A549 (cell line): ENCODE measurements around the gene COX6B1. TPM values are rescaled to one million over a fixed set of nuclear protein-coding genes. Genes with fewer than 3 reads are reported as not detected.
A peak's percentile ranks its signal among the peaks of the same experiment; 100 is the strongest.

Experiments
- ATAC-seq, 2 experiments: fragments of 200-7000 bp in 1 of 2; fragments of >200 bp in 1 of 2; cut with Nextera tagmentation in 1 of 2; cut with Tn5 transposase in 1 of 2; 3 replicates each; pipeline versions ENCODE4 v1.8.0 to v1.9.1; 2018 to 2020; ENCODE audit warnings: mild to moderate bottlenecking in 1 of 2, moderate library complexity in 1 of 2
- CTCF ChIA-PET: fragments of 300-600 bp; sonication (Branson Sonifier 250); formaldehyde crosslinking; extraction: SDS; loops from one replicate; lab custom pipeline; 2021; ENCODE audit warnings: antibody characterized with exemption, inconsistent platforms; lab: Yijun Ruan, JAX
- POLR2A ChIA-PET: fragments of 350-600 bp; formaldehyde crosslinking; extraction: SDS; loops from one replicate; lab custom pipeline; 2021; ENCODE audit warnings: antibody characterized with exemption, inconsistent platforms; lab: Yijun Ruan, JAX
- DNase-seq, 2 experiments: peaks; one replicate each; pipeline versions ENCODE4 v3.0.0 to v3.0.0-alpha.2; 2011 to 2016; ENCODE audit warnings: low read depth in 1 of 2, low spot score in 1 of 2
- FAIRE-seq: peaks from 2 replicates; lab custom pipeline; 2011; peaks lifted over from hg19 to GRCh38; lab: Jason Lieb, UNC
- H3K27ac ChIP-seq, 2 experiments: fragments of >200 bp; sonication (Bioruptor Twin); formaldehyde crosslinking; 3 replicates each; pipeline ENCODE4 v1.5.1; 2016 to 2017
- H3K4me1 ChIP-seq: fragments of >200 bp; sonication (Bioruptor Twin); formaldehyde crosslinking; 3 replicates; pipeline ENCODE4 v1.6.1; 2016
- H3K4me2 ChIP-seq: fragments of >200 bp; sonication (Bioruptor Twin); formaldehyde crosslinking; 3 replicates; pipeline ENCODE4 v1.6.1; 2016
- H3K4me3 ChIP-seq: fragments of >200 bp; sonication (Bioruptor Twin); formaldehyde crosslinking; 3 replicates; pipeline ENCODE4 v1.5.1; 2016
- H3K9me3 ChIP-seq: fragments of >200 bp; sonication (Bioruptor Twin); formaldehyde crosslinking; 3 replicates; pipeline ENCODE4 v1.6.1; 2016
- CTCF ChIP-seq: fragments of >200 bp; sonication (Bioruptor Twin); formaldehyde crosslinking; IDR thresholded peaks from 3 replicates; pipeline ENCODE4 v1.5.1; 2016
- EHF ChIP-seq: fragments of 250-450 bp; sonication (Bioruptor Pico); IDR thresholded peaks from 2 replicates; pipeline ENCODE4 v1.5.0; 2020; ENCODE audit warnings: mild to moderate bottlenecking
- ESRRA ChIP-seq: fragments of 150-350 bp; IDR thresholded peaks from 2 replicates; pipeline ENCODE4 v1.6.1; 2014; ENCODE audit warnings: mild to moderate bottlenecking, low read length, borderline replicate concordance
- FOXS1 ChIP-seq: fragments of 250-450 bp; sonication (Bioruptor Pico); IDR thresholded peaks from 2 replicates; pipeline ENCODE4 v1.5.0; 2020; ENCODE audit warnings: mild to moderate bottlenecking, moderate library complexity
- HOXB13 ChIP-seq: fragments of 250-450 bp; sonication (Bioruptor Pico); IDR thresholded peaks from 2 replicates; pipeline ENCODE4 v1.5.0; 2020; ENCODE audit warnings: low read depth, mild to moderate bottlenecking, moderate library complexity
- JUN ChIP-seq, 2 experiments: fragments of >200 bp; sonication (Bioruptor Twin); formaldehyde crosslinking; IDR thresholded peaks; 2 replicates in 1 of 2; 3 replicates in 1 of 2; pipeline ENCODE4 v1.6.1; 2016 to 2017
- KDM5A ChIP-seq: fragments of 200-600 bp; sonication (generic); IDR thresholded peaks from 2 replicates; pipeline ENCODE4 v1.6.1; 2016; ENCODE audit warnings: antibody characterized with exemption, mild to moderate bottlenecking
- MAFK ChIP-seq: fragments of 450-650 bp; IDR thresholded peaks from 2 replicates; pipeline ENCODE4 v1.6.1; 2014; ENCODE audit not compliant: partially characterized antibody
- MYC ChIP-seq: IDR thresholded peaks from 2 replicates; pipeline ENCODE4 v1.6.1; 2012; ENCODE audit warnings: mild to moderate bottlenecking, inconsistent platforms, low read length, improper control_type of control experiment, borderline replicate concordance
- PHF8 ChIP-seq: fragments of 200-600 bp; sonication (generic); IDR thresholded peaks from 2 replicates; pipeline ENCODE4 v1.6.1; 2016; ENCODE audit warnings: low read depth, mild to moderate bottlenecking, antibody characterized with exemption, moderate library complexity, borderline replicate concordance
- POLR2AphosphoS2 ChIP-seq: conservative IDR thresholded peaks from 2 replicates; pipeline ENCODE4 v1.6.1; 2012; ENCODE audit warnings: low read length, improper control_type of control experiment, inconsistent platforms
- SREBF2 ChIP-seq: fragments of 450-650 bp; IDR thresholded peaks from 2 replicates; pipeline ENCODE4 v1.6.1; 2014; ENCODE audit warnings: mild to moderate bottlenecking, moderate library complexity
- TP53 ChIP-seq: fragments of 250-450 bp; sonication (Bioruptor Pico); IDR thresholded peaks from 2 replicates; pipeline ENCODE4 v1.5.0; 2021; ENCODE audit warnings: mild to moderate bottlenecking, moderate library complexity
- ZSCAN20 ChIP-seq: fragments of 250-450 bp; sonication (Bioruptor Pico); IDR thresholded peaks from 2 replicates; pipeline ENCODE4 v1.8.0; 2022; ENCODE audit warnings: mild to moderate bottlenecking, moderate library complexity
- WGBS: methylation state at CpG from one replicate; pipeline ENCODE4 v1.1.6; 2017; ENCODE audit errors: missing lambda C conversion rate; 5-methylcytosine and 5-hydroxymethylcytosine counted together
- polyA plus RNA-seq, 4 experiments: library from polyadenylated mRNA; depleted of rRNA in 3 of 4; stranded (reverse); fragments of >200 nt; fragmentation: RNase III in 1 of 4; extraction: RNeasy Plus Mini Kit Qiagen cat#74134 plus additional on column Dnase treatment in 1 of 4; gene quantifications; 2 replicates in 3 of 4; 3 replicates in 1 of 4; pipeline ENCODE4 v1.2.3, GENCODE V29; 2011 to 2017
- TF ChIP-seq, protein P1 (sequence below): fragments of >200 bp; sonication (Bioruptor Twin); formaldehyde crosslinking; IDR thresholded peaks from 3 replicates; pipeline ENCODE4 v1.6.1; 2016
- TF ChIP-seq, protein P2 (sequence below): fragments of >200 bp; sonication (Bioruptor Twin); formaldehyde crosslinking; IDR thresholded peaks from 2 replicates; pipeline ENCODE4 v1.6.1; 2016
- TF ChIP-seq, protein P3 (sequence below): fragments of 250-450 bp; sonication (Bioruptor Pico); IDR thresholded peaks from 2 replicates; pipeline ENCODE4 v1.5.0; 2020; ENCODE audit warnings: low read depth, mild to moderate bottlenecking, moderate library complexity

COX6B1 gene
- polyA plus RNA-seq, 2 of the 4 experiments (the other 2 are of a cell fraction): 749 to 1,260 TPM

DNA sequence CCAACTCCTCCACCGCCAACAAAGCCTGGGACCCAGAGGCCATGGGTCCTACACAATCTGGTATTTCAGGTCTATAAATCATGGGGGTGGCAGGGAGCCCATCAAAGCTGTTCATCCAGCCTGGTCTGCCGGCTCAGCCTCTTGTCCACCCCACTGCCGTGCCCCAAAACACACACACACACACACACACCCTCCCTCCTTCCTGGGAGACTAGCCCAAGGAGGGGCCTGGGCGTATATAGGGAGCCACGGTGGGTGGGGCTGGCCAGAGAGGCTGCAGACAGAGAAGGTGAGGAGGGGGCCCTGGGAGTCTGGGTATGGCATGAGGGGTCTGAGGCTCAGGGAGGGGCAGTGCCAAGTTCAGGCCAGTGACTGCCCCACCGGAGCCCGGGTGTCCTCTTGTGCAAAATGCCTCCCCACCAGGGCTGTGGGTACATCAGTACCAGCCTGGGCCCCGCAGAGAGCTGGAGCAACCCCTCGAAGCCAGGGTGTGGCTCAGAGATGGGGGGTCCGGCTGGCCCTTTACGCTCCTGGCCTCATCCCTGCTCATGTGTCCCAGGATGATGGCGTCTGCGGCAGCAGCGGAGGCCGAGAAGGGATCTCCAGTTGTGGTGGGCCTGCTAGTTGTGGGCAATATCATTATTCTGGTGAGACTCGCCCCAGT lies 18.3 kb downstream of the COX6B1 start, which contains the start of gene UPK1A:
TSS of gene UPK1A (plus strand) at position 267 of the 663 bp plus-strand sequence. CDS start at position 563, 296 bp downstream.
- Histone ChIP-seq H3K4me2 (no peak within 1 kb of the TSS), H3K4me1 (no peaks in the 10 kb centered on the region), H3K27ac (no peak within 1 kb of the TSS)
- peak; percentile 16 to 19; a peak in 3 of 6 replicates for ATAC-seq
- no peak for FAIRE-seq
- CTCF ChIA-PET: interaction anchor here (1.0 to 2.4 kb wide), 7 partner anchors 8 to 314 kb away, joined by 3 to 11 read pairs (median 5); no protein-coding TSS in a partner anchor
- POLR2A ChIA-PET: no interaction called here
- WGBS: 77% methylated on average over 16 of the region's 16 CpGs
- TF ChIP-seq, protein P1, sequence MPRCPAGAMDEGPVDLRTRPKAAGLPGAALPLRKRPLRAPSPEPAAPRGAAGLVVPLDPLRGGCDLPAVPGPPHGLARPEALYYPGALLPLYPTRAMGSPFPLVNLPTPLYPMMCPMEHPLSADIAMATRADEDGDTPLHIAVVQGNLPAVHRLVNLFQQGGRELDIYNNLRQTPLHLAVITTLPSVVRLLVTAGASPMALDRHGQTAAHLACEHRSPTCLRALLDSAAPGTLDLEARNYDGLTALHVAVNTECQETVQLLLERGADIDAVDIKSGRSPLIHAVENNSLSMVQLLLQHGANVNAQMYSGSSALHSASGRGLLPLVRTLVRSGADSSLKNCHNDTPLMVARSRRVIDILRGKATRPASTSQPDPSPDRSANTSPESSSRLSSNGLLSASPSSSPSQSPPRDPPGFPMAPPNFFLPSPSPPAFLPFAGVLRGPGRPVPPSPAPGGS: no peak
- TF ChIP-seq MAFK (no peak), POLR2AphosphoS2 (no peak), MYC (no peak), PHF8 (no peak), FOXS1 (no peak), HOXB13 (CRISPR knock-in tag) (no peak)
- TF ChIP-seq, all 56 proteins: peak for 0
- no peak within 1 kb of the TSS for H3K4me3 ChIP-seq
- H3K9me3 ChIP-seq: no peaks in the 10 kb centered on the region
- DNase-seq: no peak

DNA sequence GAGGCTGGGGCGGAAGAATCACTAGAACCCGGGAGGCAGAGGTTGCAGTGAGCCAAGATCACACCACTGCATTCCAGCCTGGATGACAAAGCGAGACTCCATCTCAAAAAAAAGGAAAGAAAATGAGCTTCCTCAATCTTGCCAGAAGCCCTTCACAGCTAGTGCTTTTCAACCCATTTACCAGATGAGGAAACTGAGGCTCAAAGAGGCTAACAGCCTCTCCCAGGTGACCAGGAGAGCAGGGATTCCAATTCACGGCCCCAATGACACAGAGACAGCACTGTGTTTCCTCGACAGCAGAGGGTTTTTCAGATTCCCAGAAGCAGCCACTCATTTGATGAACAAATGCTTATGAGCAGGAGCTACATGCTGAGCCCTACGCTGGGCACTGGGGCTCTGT lies 21.4 kb downstream of the COX6B1 start:
- POLR2A ChIA-PET: interaction anchor here (1.2 kb wide), 2 partner anchors 9 to 22 kb away, joined by 4 to 6 read pairs; partner anchors contain the start of gene COX6B1
- TF ChIP-seq TP53 (CRISPR knock-in tag) (no peak), ESRRA (no peak), EHF (CRISPR knock-in tag) (no peak), ZSCAN20 (CRISPR knock-in tag) (no peak), KDM5A (no peak), CTCF (no peak), SREBF2 (no peak)
- TF ChIP-seq, protein P2, sequence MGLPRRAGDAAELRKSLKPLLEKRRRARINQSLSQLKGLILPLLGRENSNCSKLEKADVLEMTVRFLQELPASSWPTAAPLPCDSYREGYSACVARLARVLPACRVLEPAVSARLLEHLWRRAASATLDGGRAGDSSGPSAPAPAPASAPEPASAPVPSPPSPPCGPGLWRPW: no peak
- TF ChIP-seq, protein P3, sequence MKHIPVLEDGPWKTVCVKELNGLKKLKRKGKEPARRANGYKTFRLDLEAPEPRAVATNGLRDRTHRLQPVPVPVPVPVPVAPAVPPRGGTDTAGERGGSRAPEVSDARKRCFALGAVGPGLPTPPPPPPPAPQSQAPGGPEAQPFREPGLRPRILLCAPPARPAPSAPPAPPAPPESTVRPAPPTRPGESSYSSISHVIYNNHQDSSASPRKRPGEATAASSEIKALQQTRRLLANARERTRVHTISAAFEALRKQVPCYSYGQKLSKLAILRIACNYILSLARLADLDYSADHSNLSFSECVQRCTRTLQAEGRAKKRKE (CRISPR knock-in tag): no peak
- H3K4me3 ChIP-seq: no peak overlapping the region
- ATAC-seq (no peak), DNase-seq (no peak), FAIRE-seq (no peak)
- no peaks in the 10 kb centered on the region for H3K4me1 ChIP-seq
- H3K27ac ChIP-seq: no peak overlapping the region
- WGBS: 36% methylated on average over 6 of the region's 6 CpGs
- CTCF ChIA-PET: interaction anchor here (0.6 to 1.8 kb wide), 8 partner anchors 8 to 1754 kb away, joined by 3 to 5 read pairs (median 3); no protein-coding TSS in a partner anchor
- no peak overlapping the region for H3K4me2 ChIP-seq
- H3K9me3 ChIP-seq: no peaks in the 10 kb centered on the region

DNA sequence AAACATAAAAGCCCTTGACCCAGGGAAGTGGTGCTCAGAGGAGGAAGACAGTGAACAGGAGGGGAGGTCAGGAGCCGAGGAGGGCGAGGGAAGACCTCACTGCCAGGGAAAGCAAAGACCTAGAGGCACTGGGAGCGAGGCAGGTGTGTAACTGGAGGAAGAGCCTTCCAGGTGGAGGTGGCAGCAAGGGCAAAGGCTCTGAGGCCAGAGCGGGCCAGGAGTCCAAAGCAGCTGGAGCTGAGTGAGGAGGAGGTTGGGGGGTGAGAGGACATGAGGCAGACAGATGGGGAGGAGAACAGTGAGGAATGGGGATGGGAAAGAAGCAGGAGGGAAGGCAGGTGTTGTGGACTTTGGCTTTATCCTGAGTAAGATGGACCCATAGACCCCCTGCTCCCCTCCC lies 21.9 kb downstream of the COX6B1 start:
- Histone ChIP-seq H3K9me3 (no peaks in the 10 kb centered on the region), H3K4me3 (no peak overlapping the region), H3K27ac (no peak overlapping the region), H3K4me1 (no peaks in the 10 kb centered on the region), H3K4me2 (no peak overlapping the region)
- 39% methylated on average over 4 of the region's 4 CpGs for WGBS
- TF ChIP-seq PHF8 (no peak), JUN (IDR thresholded peaks at IDR 0.05) (0 out of 5 replicates have a peak, but pooled peaks of 1 of the 2 experiments have one; percentile 16)
- ChIA-PET POLR2A (interaction anchor here (1.2 kb wide), 2 partner anchors 9 to 22 kb away, joined by 4 to 6 read pairs; partner anchors contain the start of gene COX6B1), CTCF (interaction anchor here (0.6 to 1.8 kb wide), 10 partner anchors 8 to 1754 kb away, joined by 3 to 5 read pairs (median 3); no protein-coding TSS in a partner anchor)
- ATAC-seq (no peak), DNase-seq (no peak), FAIRE-seq (no peak)
